Fibroblast of the aortic adventitia (primary cell): ENCODE measurements around the gene DUSP16. TPM values are rescaled to one million over a fixed set of nuclear protein-coding genes. Genes with fewer than 3 reads are reported as not detected.

Experiments used
- DNase-seq: peaks from one replicate; pipeline ENCODE4 v3.0.0-alpha.2; 2010; ENCODE audit warnings: low read depth
- H3K4me3 ChIP-seq: 2 replicates; pipeline ENCODE4 v1.5.1; 2011; ENCODE audit warnings: low read depth, mild to moderate bottlenecking, control low read depth, low read length, moderate library complexity
- total RNA-seq: library from RNA; depleted of rRNA; stranded (reverse); fragments of >200 nt; gene quantifications from 2 replicates; pipeline ENCODE4 v1.2.3, GENCODE V29; 2012; ENCODE audit warnings: low replicate concordance
- TF ChIP-seq, protein P1 (sequence below): IDR thresholded peaks from 2 replicates; pipeline ENCODE4 v1.5.1; 2011; ENCODE audit warnings: mild to moderate bottlenecking, low read length, control low read depth, inconsistent platforms; ENCODE audit not compliant: insufficient read depth

DUSP16 gene
- total RNA-seq, 1 donor = 6.8 TPM

- no peak for DNase-seq
- TF ChIP-seq, protein P1, sequence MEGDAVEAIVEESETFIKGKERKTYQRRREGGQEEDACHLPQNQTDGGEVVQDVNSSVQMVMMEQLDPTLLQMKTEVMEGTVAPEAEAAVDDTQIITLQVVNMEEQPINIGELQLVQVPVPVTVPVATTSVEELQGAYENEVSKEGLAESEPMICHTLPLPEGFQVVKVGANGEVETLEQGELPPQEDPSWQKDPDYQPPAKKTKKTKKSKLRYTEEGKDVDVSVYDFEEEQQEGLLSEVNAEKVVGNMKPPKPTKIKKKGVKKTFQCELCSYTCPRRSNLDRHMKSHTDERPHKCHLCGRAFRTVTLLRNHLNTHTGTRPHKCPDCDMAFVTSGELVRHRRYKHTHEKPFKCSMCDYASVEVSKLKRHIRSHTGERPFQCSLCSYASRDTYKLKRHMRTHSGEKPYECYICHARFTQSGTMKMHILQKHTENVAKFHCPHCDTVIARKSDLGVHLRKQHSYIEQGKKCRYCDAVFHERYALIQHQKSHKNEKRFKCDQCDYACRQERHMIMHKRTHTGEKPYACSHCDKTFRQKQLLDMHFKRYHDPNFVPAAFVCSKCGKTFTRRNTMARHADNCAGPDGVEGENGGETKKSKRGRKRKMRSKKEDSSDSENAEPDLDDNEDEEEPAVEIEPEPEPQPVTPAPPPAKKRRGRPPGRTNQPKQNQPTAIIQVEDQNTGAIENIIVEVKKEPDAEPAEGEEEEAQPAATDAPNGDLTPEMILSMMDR = no peak
- H3K4me3 ChIP-seq = no peak overlapping the region
Measured at GRCh38 chr12:12470751-12471306, 91.8 kb downstream of the DUSP16 start.

- DNase-seq = no peak
- H3K4me3 ChIP-seq = no peak overlapping the region
- TF ChIP-seq, protein P1 = no peak
Measured at GRCh38 chr12:12469386-12469785, 93.3 kb downstream of the DUSP16 start.

GRCh38 chr12:12468575-12468974 is 94.1 kb downstream of the DUSP16 start:
- no peak overlapping the region for H3K4me3 ChIP-seq
- TF ChIP-seq, protein P1 = no peak
- no peak for DNase-seq

- no peak overlapping the region for H3K4me3 ChIP-seq
- no peak for DNase-seq
- TF ChIP-seq, protein P1 = no peak
Measured at GRCh38 chr12:12467688-12468261, 94.9 kb downstream of the DUSP16 start.

DNA sequence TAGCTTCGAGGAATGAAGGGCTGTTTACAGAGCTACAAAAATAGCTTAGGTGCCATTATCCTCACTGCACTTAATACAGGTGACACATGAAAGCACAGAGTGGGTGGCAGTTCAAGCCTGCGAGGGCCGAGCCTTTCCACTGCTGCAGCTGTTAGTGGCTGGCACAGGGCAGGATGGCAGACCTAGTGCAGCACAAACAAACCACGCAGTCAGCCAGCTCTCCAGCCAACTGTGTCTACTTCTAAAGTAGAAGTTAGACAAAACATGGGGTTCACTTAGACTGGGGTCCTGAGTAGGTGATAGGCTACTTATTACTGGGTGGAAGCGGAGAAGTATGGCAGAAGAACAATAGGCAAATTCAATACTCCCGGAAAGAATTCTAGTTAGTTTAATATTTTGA is 95.4 kb downstream of the DUSP16 start:
- TF ChIP-seq, protein P1 = no peak
- DNase-seq = no peak
- no peak overlapping the region for H3K4me3 ChIP-seq

GRCh38 chr12:12466157-12466556 is 96.5 kb downstream of the DUSP16 start:
- DNase-seq = no peak
- H3K4me3 ChIP-seq = no peak overlapping the region
- TF ChIP-seq, protein P1 = no peak

DNA sequence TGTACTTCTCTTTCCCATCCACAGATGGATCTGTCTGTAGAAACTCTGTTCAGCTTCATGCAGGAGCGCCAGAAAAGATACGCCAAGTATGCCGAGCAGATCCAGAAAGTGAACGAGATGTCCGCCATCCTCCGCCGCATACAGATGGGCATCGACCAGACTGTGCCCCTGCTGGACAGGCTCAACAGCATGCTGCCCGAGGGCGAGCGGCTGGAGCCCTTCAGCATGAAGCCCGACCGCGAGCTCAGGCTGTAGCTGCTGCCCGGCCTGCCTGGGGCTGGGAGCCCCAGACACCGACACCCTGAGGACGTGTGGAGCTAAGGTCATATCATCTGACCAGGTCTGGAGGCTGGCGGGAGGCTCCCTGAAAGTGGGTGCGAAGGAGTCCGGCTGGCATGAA is 97.1 kb downstream of the DUSP16 start:
- H3K4me3 ChIP-seq = no peak overlapping the region

More for the DNA sequence above, 97.1 kb downstream of the DUSP16 start:
- DNase-seq = no peak
- TF ChIP-seq, protein P1 = no peak
